GM19023 (cell line): ENCODE data around the gene NAP1L4.

Experiments
- ATAC-seq: cut with Tn5 transposase; IDR thresholded peaks from one replicate; pipeline ENCODE4 v1.9.1; 2021; ENCODE audit warnings: mild to moderate bottlenecking, moderate library complexity; ENCODE audit not compliant: unreplicated experiment

Gene NAP1L4

GRCh38 chr11:2961080-2961479 lies 31.0 kb downstream of the NAP1L4 start:
- ATAC-seq: no peak

- no peak for ATAC-seq
These were observed 32.0 kb downstream of the NAP1L4 start for GRCh38 chr11:2960139-2960538.

- no peak for ATAC-seq
These were observed 33.9 kb downstream of the NAP1L4 start for GRCh38 chr11:2958251-2958650.

- ATAC-seq: no peak
These were observed 36.1 kb downstream of the NAP1L4 start for GRCh38 chr11:2955906-2956476.

GRCh38 chr11:2954263-2954662 lies 37.9 kb downstream of the NAP1L4 start:
- ATAC-seq: no peak

- no peak for ATAC-seq
These were observed 39.8 kb downstream of the NAP1L4 start for GRCh38 chr11:2952290-2952689.

- ATAC-seq: no peak
These were observed 40.7 kb downstream of the NAP1L4 start for GRCh38 chr11:2951231-2952110.

GRCh38 chr11:2950825-2951224 lies 41.3 kb downstream of the NAP1L4 start:
- ATAC-seq: no peak

- ATAC-seq: no peak
These were observed 42.2 kb downstream of the NAP1L4 start for GRCh38 chr11:2949920-2950319.

- no peak for ATAC-seq
These were observed 44.4 kb downstream of the NAP1L4 start for GRCh38 chr11:2947744-2948143.

GRCh38 chr11:2945757-2946287 lies 46.3 kb downstream of the NAP1L4 start:
- ATAC-seq: no peak

GRCh38 chr11:2945031-2945756 lies 46.9 kb downstream of the NAP1L4 start:
- no peak for ATAC-seq

- ATAC-seq: no peak
These were observed 47.6 kb downstream of the NAP1L4 start for GRCh38 chr11:2944530-2944929.

- no peak for ATAC-seq
These were observed 48.4 kb downstream of the NAP1L4 start for GRCh38 chr11:2943711-2944118.

- no peak for ATAC-seq
These were observed 49.0 kb downstream of the NAP1L4 start for GRCh38 chr11:2942872-2943710.

GRCh38 chr11:2942447-2942846 lies 49.7 kb downstream of the NAP1L4 start:
- ATAC-seq: no peak

- ATAC-seq: no peak
These were observed 51.0 kb downstream of the NAP1L4 start for GRCh38 chr11:2940921-2941821.

- ATAC-seq: no peak
These were observed 51.8 kb downstream of the NAP1L4 start for GRCh38 chr11:2940147-2940920.
